VCaP (cell line): ENCODE results near the gene UBE2Q2.
A peak's percentile ranks its signal among the peaks of the same experiment; 100 is the strongest.

Source experiments
- H3K27ac ChIP-seq: fragments of 450-650 bp; 2 replicates; pipeline ENCODE4 v1.5.1; 2017
- TF ChIP-seq, protein P1 (sequence below): fragments of 450-650 bp; conservative IDR thresholded peaks from 2 replicates; pipeline ENCODE4 v1.5.1; 2017; ENCODE audit warnings: mild to moderate bottlenecking, moderate library complexity

Gene UBE2Q2

DNA sequence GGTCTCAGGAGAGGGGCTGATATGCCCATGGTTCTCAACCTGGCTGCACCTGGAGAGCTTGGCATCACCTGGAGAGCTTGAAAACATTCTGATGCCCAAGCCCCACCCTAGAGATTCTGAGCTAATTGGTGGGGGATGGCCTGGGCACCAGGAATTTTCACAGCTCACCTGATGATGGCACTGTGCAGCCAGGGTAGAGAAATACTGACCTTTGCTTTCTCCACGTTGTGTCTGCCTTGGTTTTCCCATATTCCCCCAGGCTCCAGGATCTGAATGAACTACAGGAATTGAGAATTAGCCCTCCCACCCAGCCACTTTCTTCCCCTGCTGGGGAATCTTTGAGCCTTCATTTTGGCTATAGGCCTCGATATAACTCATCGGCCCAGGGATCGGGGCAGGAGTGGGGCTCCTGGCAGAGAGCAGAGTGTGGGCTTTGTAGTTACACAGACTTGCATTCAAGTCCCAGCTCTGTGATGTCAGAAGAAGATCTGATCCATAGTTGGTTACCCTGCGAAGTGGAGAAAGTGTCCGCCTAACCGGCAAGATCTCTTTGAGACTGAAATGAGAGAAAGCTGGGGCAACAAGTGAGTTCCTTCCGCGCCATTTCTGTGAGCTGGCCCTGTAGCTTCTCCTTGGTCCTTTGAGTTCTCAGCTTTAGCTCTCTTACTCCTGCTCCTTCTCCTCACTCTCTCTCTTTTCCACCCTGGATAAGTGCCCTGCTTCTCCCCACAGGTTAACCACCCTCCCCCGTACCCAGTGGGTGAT lies 33.1 kb upstream of the UBE2Q2 start:
- H3K27ac ChIP-seq, result no peak overlapping the region
- TF ChIP-seq, protein P1, sequence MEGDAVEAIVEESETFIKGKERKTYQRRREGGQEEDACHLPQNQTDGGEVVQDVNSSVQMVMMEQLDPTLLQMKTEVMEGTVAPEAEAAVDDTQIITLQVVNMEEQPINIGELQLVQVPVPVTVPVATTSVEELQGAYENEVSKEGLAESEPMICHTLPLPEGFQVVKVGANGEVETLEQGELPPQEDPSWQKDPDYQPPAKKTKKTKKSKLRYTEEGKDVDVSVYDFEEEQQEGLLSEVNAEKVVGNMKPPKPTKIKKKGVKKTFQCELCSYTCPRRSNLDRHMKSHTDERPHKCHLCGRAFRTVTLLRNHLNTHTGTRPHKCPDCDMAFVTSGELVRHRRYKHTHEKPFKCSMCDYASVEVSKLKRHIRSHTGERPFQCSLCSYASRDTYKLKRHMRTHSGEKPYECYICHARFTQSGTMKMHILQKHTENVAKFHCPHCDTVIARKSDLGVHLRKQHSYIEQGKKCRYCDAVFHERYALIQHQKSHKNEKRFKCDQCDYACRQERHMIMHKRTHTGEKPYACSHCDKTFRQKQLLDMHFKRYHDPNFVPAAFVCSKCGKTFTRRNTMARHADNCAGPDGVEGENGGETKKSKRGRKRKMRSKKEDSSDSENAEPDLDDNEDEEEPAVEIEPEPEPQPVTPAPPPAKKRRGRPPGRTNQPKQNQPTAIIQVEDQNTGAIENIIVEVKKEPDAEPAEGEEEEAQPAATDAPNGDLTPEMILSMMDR, result peak; percentile 80

DNA sequence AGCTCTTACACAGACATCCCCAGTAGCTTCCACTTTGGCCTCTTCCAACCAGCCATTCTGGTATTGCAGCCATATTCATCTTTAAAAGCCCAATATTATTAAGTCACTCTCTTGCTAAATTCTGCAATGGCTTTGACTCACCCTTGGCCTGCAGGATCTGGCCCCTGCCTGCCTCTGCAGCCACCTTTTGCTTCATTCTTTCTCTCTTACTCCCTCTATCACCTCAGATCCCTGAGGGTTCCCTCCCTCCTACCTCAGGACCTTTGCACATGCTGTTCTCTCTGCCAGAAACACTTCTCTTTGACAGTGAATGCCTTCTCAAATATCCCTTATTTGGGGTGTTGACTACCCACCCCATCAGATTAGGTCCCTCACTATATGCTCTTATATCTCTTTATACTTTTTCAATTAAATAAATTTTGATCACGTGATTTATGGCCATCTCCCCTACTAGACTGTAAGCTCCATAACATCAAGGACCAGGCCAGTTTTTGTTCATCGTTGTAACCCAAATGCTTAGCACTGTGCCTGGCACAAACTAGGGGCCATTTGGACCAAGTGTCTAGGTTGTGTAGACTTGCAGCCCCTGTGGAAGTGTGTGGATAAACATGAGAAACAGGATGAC lies 32.3 kb upstream of the UBE2Q2 start:
- TF ChIP-seq, protein P1, result no peak
- no peak overlapping the region for H3K27ac ChIP-seq

DNA sequence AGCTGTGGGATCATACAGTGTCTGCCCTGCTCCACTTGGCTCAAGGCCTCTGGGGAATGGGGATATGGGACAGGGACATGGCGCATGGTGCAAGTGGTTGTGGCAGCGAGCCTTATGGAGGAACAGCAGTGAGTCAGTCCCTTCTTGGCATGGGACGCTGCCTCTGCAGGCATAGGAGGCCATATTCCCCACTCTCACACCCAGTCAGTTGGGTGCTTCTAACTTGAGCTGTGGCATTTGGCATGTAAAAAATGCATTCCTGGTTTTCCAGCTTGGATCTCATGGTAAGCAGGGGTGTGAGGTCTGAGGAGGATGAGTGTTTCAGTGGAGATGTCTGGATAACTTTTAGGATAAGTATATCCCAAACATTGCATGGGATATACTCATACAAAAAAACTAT lies 31.6 kb upstream of the UBE2Q2 start:
- no peak overlapping the region for H3K27ac ChIP-seq
- TF ChIP-seq, protein P1, result no peak

DNA sequence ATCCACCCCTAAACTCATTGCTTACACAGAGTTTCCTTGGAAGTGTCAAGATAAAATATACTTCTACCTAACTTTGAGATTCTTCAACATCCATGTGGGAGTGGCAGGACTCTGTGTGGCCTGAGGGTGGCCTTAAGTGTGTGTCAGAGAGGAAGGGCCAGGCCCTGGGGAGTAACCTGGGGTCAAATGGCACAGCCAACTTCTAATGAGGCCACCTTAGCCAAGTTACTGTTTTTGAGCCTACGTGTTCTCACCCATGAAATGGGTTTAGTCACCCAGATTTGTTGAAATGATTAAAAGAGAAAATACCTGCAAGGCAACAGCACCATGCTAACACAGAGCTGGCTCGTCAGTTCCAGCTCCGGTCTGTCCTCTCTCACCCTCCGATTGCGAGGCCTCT lies 28.5 kb upstream of the UBE2Q2 start:
- no peak overlapping the region for H3K27ac ChIP-seq

DNA sequence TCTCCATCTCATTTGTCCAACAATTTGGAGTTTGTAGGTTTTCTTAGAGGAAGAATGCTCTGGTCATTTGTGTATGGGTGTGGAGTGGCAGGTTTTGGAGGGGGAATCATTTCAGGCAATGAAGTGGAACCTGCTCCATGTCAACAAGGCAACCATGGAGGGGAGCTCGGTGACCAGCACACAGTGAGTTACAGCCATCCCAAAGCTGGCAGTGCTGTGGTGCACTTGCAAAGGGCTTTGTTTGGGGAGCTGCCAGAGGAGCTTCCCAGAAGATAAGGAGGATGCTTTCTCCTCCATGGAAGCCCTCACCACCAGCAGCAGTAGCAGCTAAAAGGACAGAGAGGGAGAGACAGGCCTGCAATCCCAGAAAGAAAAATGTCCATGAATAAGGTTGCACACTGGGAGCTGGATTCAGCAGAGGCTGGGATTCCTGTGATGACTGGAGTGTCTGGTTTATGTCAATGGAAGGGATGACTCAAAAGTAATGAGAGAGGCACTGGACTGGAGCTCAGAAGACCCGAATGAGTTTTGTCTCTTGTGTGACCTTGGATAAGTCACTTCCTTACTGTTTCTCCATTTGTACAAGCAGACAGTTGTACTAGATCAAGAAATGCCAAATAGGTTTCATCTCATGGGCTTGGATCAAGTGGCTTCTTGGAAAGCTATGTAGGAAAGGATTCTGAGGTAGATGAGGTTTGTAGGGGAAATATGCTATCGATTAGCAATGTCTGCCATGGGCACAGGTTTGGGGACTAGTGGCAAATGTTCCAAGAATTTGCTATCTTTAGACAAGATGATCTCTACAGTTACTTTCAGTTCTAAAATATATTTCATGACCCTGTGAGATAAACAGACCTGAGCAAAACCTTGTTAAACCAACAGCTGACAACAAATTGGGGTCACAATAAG lies 27.2 kb upstream of the UBE2Q2 start:
- TF ChIP-seq, protein P1, result no peak

More for the DNA sequence above, 28.5 kb upstream of the UBE2Q2 start:
- TF ChIP-seq, protein P1, result no peak

DNA sequence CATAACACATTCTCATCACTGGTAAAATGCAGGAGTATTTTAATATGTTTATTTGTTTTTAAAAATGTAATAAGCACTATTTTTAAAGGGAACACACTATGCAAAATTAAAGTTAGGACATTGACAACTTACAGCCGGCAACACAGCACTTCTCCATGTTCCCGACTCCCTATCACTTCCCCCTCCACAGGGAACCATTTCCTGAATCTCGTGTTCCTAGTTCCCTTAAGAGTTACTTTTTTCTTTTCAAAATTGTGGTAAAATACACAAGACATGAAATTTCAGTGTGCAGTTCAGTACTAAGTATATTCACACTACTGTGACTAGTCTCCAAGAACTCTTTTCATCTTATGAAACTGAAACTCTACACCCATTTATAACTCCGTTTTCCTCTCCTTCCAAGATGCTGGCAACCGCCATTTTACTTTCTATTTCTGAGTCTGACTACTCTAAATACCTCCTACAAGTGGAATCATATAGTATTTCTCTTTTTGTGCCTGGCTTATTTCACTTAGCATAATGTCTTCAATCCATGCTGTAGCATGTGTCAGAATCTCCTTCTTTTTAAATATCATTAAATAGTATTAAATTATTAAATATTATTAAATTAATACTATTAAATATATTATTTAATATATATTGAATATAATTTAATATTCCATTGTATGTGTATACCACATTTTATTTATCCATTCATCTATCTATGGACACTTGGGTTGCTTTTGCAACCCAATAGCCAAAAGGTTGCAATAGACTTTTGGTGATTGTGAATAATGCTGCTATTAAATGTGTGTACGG lies 25.9 kb upstream of the UBE2Q2 start:
- H3K27ac ChIP-seq, result no peak overlapping the region
- TF ChIP-seq, protein P1, result no peak

More for the DNA sequence above, 27.2 kb upstream of the UBE2Q2 start:
- no peak overlapping the region for H3K27ac ChIP-seq
